Neural cell (in vitro differentiated cells): ENCODE results near the gene MKRN2.

Experiments
- CTCF ChIP-seq: fragments of 450-650 bp; IDR thresholded peaks from 2 replicates; pipeline ENCODE4 v1.5.1; 2014; ENCODE audit warnings: antibody characterized with exemption, mild to moderate bottlenecking, moderate library complexity; ENCODE audit not compliant: poor library complexity, severe bottlenecking
- EP300 ChIP-seq: fragments of 450-650 bp; conservative IDR thresholded peaks from 2 replicates; pipeline ENCODE4 v1.6.1; 2014; ENCODE audit warnings: antibody characterized with exemption, mild to moderate bottlenecking, moderate library complexity; ENCODE audit not compliant: poor library complexity, severe bottlenecking
- EZH2 ChIP-seq: fragments of 200-600, 300-800 bp; shearing (Covaris generic), sonication (generic); IDR thresholded peaks from 2 replicates; pipeline ENCODE4 v1.6.1; 2014; ENCODE audit warnings: antibody characterized with exemption, low read length, borderline replicate concordance, mild to moderate bottlenecking; ENCODE audit not compliant: insufficient read depth, poor library complexity, severe bottlenecking
- MXI1 ChIP-seq: fragments of 450-650 bp; conservative IDR thresholded peaks from 2 replicates; pipeline ENCODE4 v1.6.1; 2014; ENCODE audit warnings: antibody characterized with exemption, mild to moderate bottlenecking; ENCODE audit not compliant: poor library complexity, severe bottlenecking
- POLR2AphosphoS5 ChIP-seq: IDR thresholded peaks from 2 replicates; pipeline ENCODE4 v1.6.1; 2012
- RAD21 ChIP-seq: fragments of 450-650 bp; conservative IDR thresholded peaks from 2 replicates; pipeline ENCODE4 v1.6.1; 2014; ENCODE audit warnings: antibody characterized with exemption, mild to moderate bottlenecking, moderate library complexity
- REST ChIP-seq: IDR thresholded peaks from 2 replicates; pipeline ENCODE4 v1.6.1; 2012; ENCODE audit warnings: borderline replicate concordance

GRCh38 chr3:12515631-12516030 lies 41.3 kb upstream of the MKRN2 start:
- no peak for TF ChIP-seq EZH2
- TF ChIP-seq RAD21, result no peak
- TF ChIP-seq CTCF, result no peak
- no peak for TF ChIP-seq POLR2AphosphoS5
- TF ChIP-seq MXI1, result no peak
- no peak for TF ChIP-seq REST
- TF ChIP-seq EP300, result no peak
